Lower leg skin (tissue), 4 donors: ENCODE results near the gene INSM2. TPM values are rescaled to one million over a fixed set of nuclear protein-coding genes. Genes with fewer than 3 reads are reported as not detected.

ENCODE experiments used
- DNase-seq, 2 donors: peaks; one replicate each; pipeline ENCODE4 v3.0.0-alpha.2; 2019; ENCODE audit warnings: low spot score in 2 of 2
- H3K4me3 ChIP-seq: fragments of 200-600 bp; sonication (generic); 2 replicates; pipeline ENCODE4 v1.5.1; 2017; ENCODE audit warnings: mild to moderate bottlenecking, low read depth; ENCODE audit not compliant: poor library complexity, severe bottlenecking
- CTCF ChIP-seq, 3 donors: fragments of 450-650 bp; IDR thresholded peaks; one replicate each; pipeline ENCODE4 v1.5.1; 2016; ENCODE audit warnings: antibody characterized with exemption in 3 of 3, mild to moderate bottlenecking in 3 of 3, moderate library complexity in 2 of 3
- POLR2A ChIP-seq, 2 donors: fragments of 450-650 bp; IDR thresholded peaks; one replicate each; pipeline ENCODE4 v1.6.1; 2016 to 2017; ENCODE audit warnings: antibody characterized with exemption in 2 of 2, mild to moderate bottlenecking in 1 of 2, moderate library complexity in 1 of 2
- WGBS, 2 donors: methylation state at CpG; one replicate each; pipeline ENCODE4 v1.1.5; 2018; 5-methylcytosine and 5-hydroxymethylcytosine counted together
- intact Hi-C: fragments of 100-400 bp; cut with DNase I; formaldehyde crosslinking; loops from one replicate; pipeline ENCODE4 v1.15.0; 2023; ENCODE audit warnings: low total_unique reads
- total RNA-seq, 4 donors: library from RNA; depleted of rRNA; stranded (reverse); fragments of >200 nt; gene quantifications; one replicate each; pipeline ENCODE4 v1.1.0, GENCODE V29; 2016

Gene INSM2
- total RNA-seq, 4 donors from 2014 or later = not detected

GRCh38 chr14:35565871-35566464 is 32.0 kb downstream of the INSM2 start:
- 94 to 97% methylated on average over 4 of the region's 4 CpGs for WGBS, 2 donors

GRCh38 chr14:35571598-35571997 is 37.6 kb downstream of the INSM2 start:
- WGBS, 2 donors = 98% methylated on average over 8 of the region's 8 CpGs
- intact Hi-C loops = no loop called here
- DNase-seq = no peak
- TF ChIP-seq POLR2A (IDR thresholded peaks at IDR 0.05) (no peak), CTCF (IDR thresholded peaks at IDR 0.05) (no peak)
- H3K4me3 ChIP-seq = no peak overlapping the region

More at GRCh38 chr14:35565871-35566464, 32.0 kb downstream of the INSM2 start:
- DNase-seq = no peak
- TF ChIP-seq CTCF (IDR thresholded peaks at IDR 0.05) (no peak), POLR2A (IDR thresholded peaks at IDR 0.05) (no peak)
- intact Hi-C loops = no loop called here
- H3K4me3 ChIP-seq = no peak overlapping the region

- no peak for DNase-seq
- H3K4me3 ChIP-seq = no peak overlapping the region
- TF ChIP-seq POLR2A (IDR thresholded peaks at IDR 0.05) = no peak
- TF ChIP-seq CTCF (IDR thresholded peaks at IDR 0.05) = no peak
- WGBS, 2 donors = 59 to 60% methylated on average over 2 of the region's 2 CpGs
- intact Hi-C loops = no loop called here
Measured at GRCh38 chr14:35573911-35574310, 39.9 kb downstream of the INSM2 start.

DNA sequence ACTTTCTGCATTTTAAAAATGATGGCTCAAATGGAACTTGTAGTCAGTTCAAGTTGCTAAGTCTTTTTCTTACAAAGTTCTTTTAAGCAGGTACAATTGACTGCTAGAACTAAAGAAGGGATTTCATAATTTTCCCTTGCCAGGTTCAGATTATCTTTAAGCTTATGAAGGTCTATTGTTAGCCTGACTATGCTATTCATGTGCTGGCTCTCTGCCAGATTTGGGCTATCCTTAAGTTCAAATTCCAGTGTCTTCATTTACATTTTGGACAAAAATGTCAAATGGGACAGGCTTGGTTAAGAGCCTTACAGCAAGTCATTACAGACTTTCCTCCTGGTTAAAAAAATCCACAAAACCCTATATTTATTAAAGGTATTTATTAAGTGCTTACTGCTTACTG is 42.3 kb downstream of the INSM2 start:
- no peak overlapping the region for H3K4me3 ChIP-seq
- intact Hi-C loops = no loop called here
- no peak for TF ChIP-seq POLR2A (IDR thresholded peaks at IDR 0.05)
- no peak for DNase-seq

GRCh38 chr14:35576856-35577255 is 42.9 kb downstream of the INSM2 start:
- TF ChIP-seq POLR2A (IDR thresholded peaks at IDR 0.05) = no peak
- TF ChIP-seq CTCF (IDR thresholded peaks at IDR 0.05) = no peak
- intact Hi-C loops = no loop called here
- DNase-seq = no peak
- WGBS, 2 donors = 90 to 91% methylated on average over 1 of the region's 1 CpG
- H3K4me3 ChIP-seq = no peak overlapping the region

GRCh38 chr14:35578135-35578534 is 44.2 kb downstream of the INSM2 start:
- H3K4me3 ChIP-seq = no peak overlapping the region
- no peak for DNase-seq
- WGBS, 2 donors = 90 to 93% methylated on average over 2 of the region's 2 CpGs
- intact Hi-C loops = no loop called here
- no peak for TF ChIP-seq POLR2A (IDR thresholded peaks at IDR 0.05)
- no peak for TF ChIP-seq CTCF (IDR thresholded peaks at IDR 0.05)
